AG04449 (cell line): ENCODE data around the gene ENGASE.

ENCODE experiments used
- CTCF ChIA-PET: fragments of 350-600 bp; formaldehyde crosslinking; extraction: SDS; loops from one replicate; lab custom pipeline; 2021; ENCODE audit warnings: antibody characterized with exemption; lab: Yijun Ruan, JAX
- POLR2A ChIA-PET: fragments of 400-600, 350-600 bp; formaldehyde crosslinking; extraction: SDS; loops from one replicate; lab custom pipeline; 2020; ENCODE audit warnings: antibody characterized with exemption, inconsistent platforms; lab: Yijun Ruan, JAX
- DNase-seq: peaks from one replicate; pipeline ENCODE4 v3.0.0-alpha.2; 2010; ENCODE audit warnings: low read depth, low spot score
- H3K4me3 ChIP-seq: 2 replicates; pipeline ENCODE4 v1.5.1; 2011; ENCODE audit warnings: low read depth, mild to moderate bottlenecking, control low read depth, low read length
- TF ChIP-seq, protein P1 (sequence below): IDR thresholded peaks from one replicate; pipeline ENCODE4 v1.5.1; 2011; ENCODE audit warnings: mild to moderate bottlenecking, moderate library complexity, low read length, control low read depth, inconsistent platforms; ENCODE audit not compliant: insufficient read depth; ENCODE audit errors: missing control alignments

The ENGASE gene

DNA sequence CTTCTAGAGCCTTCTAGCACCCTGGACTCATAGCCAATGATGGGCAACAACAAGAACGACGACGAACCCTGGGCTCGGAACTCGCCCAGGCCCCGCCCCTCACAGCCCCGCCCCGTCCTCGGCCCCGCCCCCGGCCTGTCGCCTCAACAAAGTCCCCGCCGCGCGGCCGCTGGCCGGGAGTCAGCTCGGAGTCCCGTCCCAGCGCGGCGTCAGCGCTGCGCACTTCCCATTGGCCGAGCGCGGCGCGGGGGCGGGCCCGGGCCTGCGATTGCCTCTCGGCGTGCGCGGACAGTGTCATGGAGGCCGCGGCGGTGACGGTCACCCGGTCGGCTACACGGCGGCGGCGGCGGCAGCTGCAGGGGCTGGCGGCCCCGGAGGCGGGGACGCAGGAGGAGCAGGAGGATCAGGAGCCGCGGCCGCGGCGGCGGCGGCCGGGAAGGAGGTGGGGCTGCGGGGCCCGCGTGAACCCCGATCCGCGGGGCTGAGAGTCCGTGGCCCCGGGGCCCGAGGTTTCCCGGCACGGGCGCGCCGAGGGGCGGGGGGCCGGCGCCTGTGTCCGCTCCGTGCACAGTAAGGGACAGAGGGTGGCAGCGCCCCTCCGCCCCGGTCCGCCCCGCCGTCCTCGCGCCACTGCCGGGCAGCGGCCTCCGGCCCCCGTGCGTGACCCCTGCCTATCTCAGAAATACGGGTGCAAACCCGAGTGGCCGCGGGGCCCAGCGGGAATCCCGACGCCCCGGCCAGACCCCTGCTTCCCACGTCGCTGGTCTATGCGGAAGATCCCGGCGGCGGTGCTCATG lies at the start of gene ENGASE:
ENGASE (plus strand) TSS at position 176 of the 797 bp plus-strand sequence; CDS start at position 297, 121 bp downstream.
- H3K4me3 ChIP-seq, result peak within 1 kb of the TSS; percentile 65
- CTCF ChIA-PET, result interaction anchor here (0.7 to 6.2 kb wide), 12 partner anchors 9 to 317 kb away, joined by 3 to 54 read pairs (median 5); no protein-coding TSS in a partner anchor
- POLR2A ChIA-PET, result interaction anchor here (0.8 kb wide), 1 partner anchor 34 kb away, joined by 3 read pairs; no protein-coding TSS in a partner anchor
- DNase-seq, result peak; percentile 14
- TF ChIP-seq, protein P1, sequence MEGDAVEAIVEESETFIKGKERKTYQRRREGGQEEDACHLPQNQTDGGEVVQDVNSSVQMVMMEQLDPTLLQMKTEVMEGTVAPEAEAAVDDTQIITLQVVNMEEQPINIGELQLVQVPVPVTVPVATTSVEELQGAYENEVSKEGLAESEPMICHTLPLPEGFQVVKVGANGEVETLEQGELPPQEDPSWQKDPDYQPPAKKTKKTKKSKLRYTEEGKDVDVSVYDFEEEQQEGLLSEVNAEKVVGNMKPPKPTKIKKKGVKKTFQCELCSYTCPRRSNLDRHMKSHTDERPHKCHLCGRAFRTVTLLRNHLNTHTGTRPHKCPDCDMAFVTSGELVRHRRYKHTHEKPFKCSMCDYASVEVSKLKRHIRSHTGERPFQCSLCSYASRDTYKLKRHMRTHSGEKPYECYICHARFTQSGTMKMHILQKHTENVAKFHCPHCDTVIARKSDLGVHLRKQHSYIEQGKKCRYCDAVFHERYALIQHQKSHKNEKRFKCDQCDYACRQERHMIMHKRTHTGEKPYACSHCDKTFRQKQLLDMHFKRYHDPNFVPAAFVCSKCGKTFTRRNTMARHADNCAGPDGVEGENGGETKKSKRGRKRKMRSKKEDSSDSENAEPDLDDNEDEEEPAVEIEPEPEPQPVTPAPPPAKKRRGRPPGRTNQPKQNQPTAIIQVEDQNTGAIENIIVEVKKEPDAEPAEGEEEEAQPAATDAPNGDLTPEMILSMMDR, result no peak

DNA sequence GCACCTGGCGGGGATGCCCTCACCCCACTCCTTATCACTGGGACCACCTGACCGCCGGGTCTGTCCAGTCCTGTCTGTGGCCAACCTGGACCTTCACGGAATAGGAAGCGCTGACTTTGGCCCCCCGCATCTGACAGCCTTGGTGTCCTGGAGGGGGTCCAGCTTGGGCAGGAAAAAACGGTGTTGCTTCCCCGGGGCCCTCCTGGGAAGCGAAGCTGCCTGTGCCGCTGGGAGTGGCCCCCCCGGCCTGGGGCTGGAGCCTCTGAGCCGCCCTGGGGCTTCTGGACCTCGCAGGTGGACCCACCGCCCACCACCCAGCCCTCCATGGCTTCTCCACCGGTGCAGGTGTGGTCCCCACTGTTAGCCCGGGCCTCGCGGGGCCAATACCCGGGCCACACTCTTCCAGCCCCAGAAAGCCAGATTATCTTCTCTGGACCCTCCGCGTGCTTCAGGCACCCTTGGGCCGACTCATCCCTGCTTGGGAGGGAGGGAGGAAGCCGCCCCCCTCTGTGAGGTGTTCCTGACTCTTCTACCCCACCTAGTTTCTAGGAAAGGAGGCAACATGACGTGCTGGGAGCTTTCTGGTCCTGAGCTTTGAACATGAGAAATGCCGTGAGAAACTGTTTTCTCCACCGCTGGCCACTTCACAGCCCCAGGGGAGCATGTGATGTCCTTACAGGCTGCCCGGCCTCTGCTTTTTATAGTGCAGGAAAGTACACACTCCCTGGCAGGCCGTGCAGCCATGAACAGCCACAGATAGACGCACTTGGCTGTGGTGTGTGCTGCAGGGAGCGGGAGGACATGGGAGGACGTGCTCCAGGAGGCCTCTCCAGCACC lies 49.5 kb upstream of the ENGASE start:
- TF ChIP-seq, protein P1, result no peak
- peak overlapping the region; percentile 59 for H3K4me3 ChIP-seq
- ChIA-PET POLR2A (no interaction called here), CTCF (interaction anchor here (0.6 to 6.0 kb wide), 7 partner anchors 8 to 1076 kb away, joined by 4 to 60 read pairs (median 11); partner anchors contain the start of gene GAA)
- no peak for DNase-seq

DNA sequence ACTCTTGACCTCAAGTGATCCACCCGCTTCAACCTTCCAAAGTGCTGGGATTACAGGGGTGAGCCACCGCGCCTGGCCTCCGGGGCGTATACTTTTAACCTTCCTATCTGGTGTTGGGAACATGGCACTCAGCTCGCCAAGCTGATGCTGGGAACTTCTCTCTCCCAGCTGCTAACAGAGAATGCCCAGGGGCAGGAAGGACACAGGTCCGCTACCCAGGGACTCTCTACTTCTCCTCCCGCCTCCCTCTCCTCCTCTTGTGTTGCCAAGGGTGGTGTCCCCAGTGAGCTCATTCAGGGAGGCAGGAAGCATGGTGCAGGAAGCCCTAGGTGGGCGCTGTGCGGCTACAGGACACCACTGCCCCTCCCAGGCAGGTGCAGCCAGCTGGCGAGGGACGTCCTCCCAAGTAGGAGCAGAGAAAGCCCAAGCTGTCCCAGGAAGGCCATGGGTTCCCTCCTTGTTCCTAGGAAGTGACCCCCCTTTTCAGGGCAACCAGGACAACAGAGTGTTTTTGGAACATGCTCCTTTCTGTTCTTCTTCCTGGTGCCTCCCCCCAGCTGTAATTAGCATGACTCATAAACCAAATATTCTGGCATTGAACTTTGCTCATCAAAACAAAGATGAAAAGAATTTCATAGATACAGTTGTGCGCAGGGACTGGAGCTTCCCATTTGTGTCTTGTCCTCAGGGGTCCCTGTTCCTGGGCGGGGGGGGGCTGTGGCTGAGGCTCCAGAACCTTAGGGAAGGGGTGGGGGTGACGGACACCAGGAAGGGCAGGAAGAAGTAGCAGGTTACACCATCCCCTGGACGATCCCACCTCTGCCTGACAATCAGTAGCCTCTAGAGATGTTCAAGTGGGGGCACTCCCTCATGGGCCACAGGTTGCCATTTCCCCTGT lies 48.0 kb upstream of the ENGASE start:
- ChIA-PET POLR2A (no interaction called here), CTCF (interaction anchor here (0.9 to 6.0 kb wide), 11 partner anchors 9 to 366 kb away, joined by 3 to 60 read pairs (median 9); no protein-coding TSS in a partner anchor)
- H3K4me3 ChIP-seq, result 0 out of 2 replicates have a peak overlapping the region, but pooled peaks have one; percentile 3
- DNase-seq, result no peak
- TF ChIP-seq, protein P1, result no peak

- DNase-seq, result no peak
- ChIA-PET POLR2A (no interaction called here), CTCF (interaction anchor here (0.9 to 6.0 kb wide), 12 partner anchors 10 to 368 kb away, joined by 3 to 60 read pairs (median 4); no protein-coding TSS in a partner anchor)
- H3K4me3 ChIP-seq, result no peak overlapping the region
- TF ChIP-seq, protein P1, result no peak
These were observed 47.2 kb upstream of the ENGASE start for GRCh38 chr17:79027274-79027924.

DNA sequence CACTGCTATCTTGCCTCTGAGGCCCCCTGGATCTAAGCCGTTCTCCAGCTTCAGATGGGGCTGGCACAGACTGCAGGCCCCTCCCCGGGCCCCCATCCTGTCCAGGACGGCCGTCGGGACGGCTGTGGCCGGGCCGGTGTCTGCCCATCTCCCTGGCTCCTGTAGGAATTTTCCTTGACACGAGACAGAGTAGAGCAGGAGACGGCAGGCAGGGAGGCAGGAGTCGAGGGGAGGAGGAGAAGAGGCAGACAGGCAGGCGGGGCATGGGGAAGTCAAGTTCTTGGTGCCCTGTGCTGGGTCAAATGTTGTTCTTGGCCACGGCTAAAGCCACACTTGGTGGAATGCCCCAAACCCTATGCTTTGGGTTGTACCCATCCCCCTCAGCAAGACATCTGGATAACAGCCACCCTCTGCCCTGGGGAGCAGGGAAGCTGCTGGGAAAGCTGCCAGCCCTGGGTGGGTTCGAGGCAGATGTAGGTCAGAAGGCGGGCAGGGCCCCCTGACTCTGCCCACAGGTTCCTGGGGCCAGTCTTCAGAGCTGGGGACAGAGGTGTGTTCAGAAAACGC lies 46.6 kb upstream of the ENGASE start:
- no peak for DNase-seq
- no peak overlapping the region for H3K4me3 ChIP-seq
- TF ChIP-seq, protein P1, result no peak
- ChIA-PET POLR2A (interaction anchor here (0.7 kb wide), 1 partner anchor 8 kb away, joined by 3 read pairs; no protein-coding TSS in a partner anchor), CTCF (interaction anchor here (1.1 to 14.9 kb wide), 10 partner anchors 10 to 367 kb away, joined by 3 to 160 read pairs (median 11); no protein-coding TSS in a partner anchor)
